ENCODE measurements around the gene MFSD11. TPM values are rescaled to one million over a fixed set of nuclear protein-coding genes. Genes with fewer than 3 reads are reported as not detected.
"Not testable (repeated sequence)": the region's sequence is repeated elsewhere in the genome, so short reads cannot be mapped to it uniquely, and the experiment has no call there.

MFSD11 gene
- polyA plus RNA-seq, 4 donors = 26.8 to 34.4 (median 28.4) TPM

- DNase-seq (ENCODE audit: low read depth in 4 of 4, low spot score in 3 of 4) = no peak
Observed at GRCh38 chr17:76707985-76708807, 29.7 kb upstream of the MFSD11 start.

GRCh38 chr17:76709077-76709950, 28.6 kb upstream of the MFSD11 start:
- DNase-seq (ENCODE audit: low read depth in 4 of 4, low spot score in 3 of 4) = no peak

GRCh38 chr17:76709951-76710862, 27.7 kb upstream of the MFSD11 start:
- DNase-seq (ENCODE audit: low read depth in 4 of 4, low spot score in 3 of 4) = not testable (repeated sequence)

GRCh38 chr17:76710863-76711611, 26.9 kb upstream of the MFSD11 start, which contains the start of gene MXRA7:
Gene MXRA7 (minus strand): TSS chr17:76710965. CDS start chr17:76710946, 19 bp downstream.
- DNase-seq (ENCODE audit: low read depth in 4 of 4, low spot score in 3 of 4) = no peak

GRCh38 chr17:76712321-76712720, 25.6 kb upstream of the MFSD11 start:
- DNase-seq (ENCODE audit: low read depth in 4 of 4, low spot score in 3 of 4) = not testable (repeated sequence)

GRCh38 chr17:76713765-76714164, 24.2 kb upstream of the MFSD11 start:
- no peak for DNase-seq (ENCODE audit: low read depth in 4 of 4, low spot score in 3 of 4)

GRCh38 chr17:76714336-76714735, 23.6 kb upstream of the MFSD11 start:
- no peak for DNase-seq (ENCODE audit: low read depth in 4 of 4, low spot score in 3 of 4)

GRCh38 chr17:76714822-76715495, 23.0 kb upstream of the MFSD11 start:
- DNase-seq (ENCODE audit: low read depth in 4 of 4, low spot score in 3 of 4) = no peak

GRCh38 chr17:76715496-76715830, 22.5 kb upstream of the MFSD11 start:
- DNase-seq (ENCODE audit: low read depth in 4 of 4, low spot score in 3 of 4) = no peak

- DNase-seq (ENCODE audit: low read depth in 4 of 4, low spot score in 3 of 4) = no peak
Observed at GRCh38 chr17:76716146-76716838, 21.6 kb upstream of the MFSD11 start.

- DNase-seq (ENCODE audit: low read depth in 4 of 4, low spot score in 3 of 4) = no peak
Observed at GRCh38 chr17:76716839-76717215, 21.1 kb upstream of the MFSD11 start.

GRCh38 chr17:76718516-76718915, 19.4 kb upstream of the MFSD11 start:
- DNase-seq (ENCODE audit: low read depth in 4 of 4, low spot score in 3 of 4) = no peak

GRCh38 chr17:76720211-76720610, 17.7 kb upstream of the MFSD11 start:
- no peak for DNase-seq (ENCODE audit: low read depth in 4 of 4, low spot score in 3 of 4)

- DNase-seq (ENCODE audit: low read depth in 4 of 4, low spot score in 3 of 4) = no peak
Observed at GRCh38 chr17:76720941-76721340, 17.0 kb upstream of the MFSD11 start.

GRCh38 chr17:76721463-76721862, 16.5 kb upstream of the MFSD11 start:
- no peak for DNase-seq (ENCODE audit: low read depth in 4 of 4, low spot score in 3 of 4)

GRCh38 chr17:76722279-76722678, 15.6 kb upstream of the MFSD11 start:
- no peak for DNase-seq (ENCODE audit: low read depth in 4 of 4, low spot score in 3 of 4)

- DNase-seq (ENCODE audit: low read depth in 4 of 4, low spot score in 3 of 4) = not testable (repeated sequence)
Observed at GRCh38 chr17:76722977-76723376, 14.9 kb upstream of the MFSD11 start.

- DNase-seq (ENCODE audit: low read depth in 4 of 4, low spot score in 3 of 4) = no peak
Observed at GRCh38 chr17:76723812-76724211, 14.1 kb upstream of the MFSD11 start.
